Measurements from ENCODE around the gene COX6A2. TPM values are rescaled to one million over a fixed set of nuclear protein-coding genes. Genes with fewer than 3 reads are reported as not detected.

The COX6A2 gene
- total and polyA plus RNA-seq, 2 experiments from 2014 or later = not detected

DNA sequence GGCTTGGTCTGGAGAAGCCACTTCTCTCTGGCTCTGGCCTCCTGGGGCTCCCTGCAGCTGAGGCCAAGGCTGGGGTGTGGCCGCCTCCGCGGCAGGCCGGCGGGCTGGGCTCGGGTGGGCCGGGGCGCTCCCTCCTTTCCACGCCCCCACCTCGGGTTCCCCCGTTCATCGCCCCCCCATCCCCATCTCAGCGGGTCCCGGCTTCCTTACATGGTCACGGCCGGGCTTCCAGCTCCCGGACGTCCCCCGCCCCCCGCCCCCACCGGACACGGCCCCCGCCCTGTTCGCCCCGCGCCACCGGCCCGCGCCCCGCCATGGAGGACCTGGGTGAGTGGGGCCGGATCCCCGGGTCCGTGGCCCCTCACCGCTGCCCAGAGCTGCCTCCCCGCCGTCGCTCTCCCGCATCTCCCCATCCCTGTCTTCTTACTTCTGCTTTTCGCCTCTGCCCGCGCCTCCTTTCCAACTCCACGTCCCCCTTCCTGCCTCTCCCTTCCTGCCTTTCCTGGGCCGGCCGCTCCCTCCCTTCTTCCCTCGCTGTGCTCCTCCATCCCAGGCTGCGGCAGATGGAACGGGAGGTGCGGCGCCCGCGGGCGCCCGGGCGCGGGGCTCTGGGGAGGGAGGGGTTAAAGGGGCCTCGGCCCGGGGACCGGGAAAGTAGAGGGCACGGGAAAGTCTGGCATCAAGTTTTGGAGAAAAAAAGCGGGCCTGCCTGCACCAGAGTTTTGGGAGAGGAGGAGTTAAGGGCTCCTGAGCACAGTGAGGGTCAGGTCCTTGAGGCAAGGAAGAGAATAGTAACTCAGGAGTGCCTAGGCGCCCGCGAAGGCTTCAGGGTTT, 43.9 kb upstream of the COX6A2 start, which contains the start of gene TGFB1I1:
Gene TGFB1I1 (plus strand): TSS at position 278 of the 834 bp plus-strand sequence. CDS start 37 bp downstream, at position 315.
- in situ Hi-C loops (cut with MboI) = no loop called here
- no peaks in the 10 kb centered on the region for H3K9me3 ChIP-seq (ENCODE audit: low read depth)
- peak; percentile 85 for DNase-seq
- H3K4me2 ChIP-seq (ENCODE audit: unreplicated experiment) = peak within 1 kb of the TSS; percentile 90
- 1% methylated on average over 26 to 59 of the region's 63 CpGs for WGBS, 2 experiments (ENCODE audit: low coverage in 1 of 2, low lambda C conversion rate in 2 of 2, missing lambda C conversion rate in 2 of 2)
- no peaks in the 10 kb centered on the region for H3K27me3 ChIP-seq (replicated peaks; ENCODE audit: insufficient read depth)
- peaks cover 28% of the 10 kb centered on the region for H3F3A ChIP-seq (ENCODE audit: insufficient read depth)
- TF ChIP-seq EZH2phosphoT487 (IDR thresholded peaks at IDR 0.05; ENCODE audit: insufficient read depth, low read depth) (no peak), EZH2 (IDR thresholded peaks at IDR 0.05; ENCODE audit: insufficient read depth, poor library complexity, severe bottlenecking) (no peak)
- H3K36me3 ChIP-seq (ENCODE audit: low read depth) = peaks cover 20% of the 10 kb centered on the region
- peak within 1 kb of the TSS; percentile 88 for H3K27ac ChIP-seq
- H3K9me2 ChIP-seq (ENCODE audit: insufficient read depth) = no peaks in the 10 kb centered on the region
- peak within 1 kb of the TSS; percentile 90 for H3K9ac ChIP-seq
- peaks cover 6% of the 10 kb centered on the region; the same call in 1 of the 2 replicates for H3K4me1 ChIP-seq (ENCODE audit: insufficient read depth)
- H4K20me1 ChIP-seq (ENCODE audit: insufficient read depth) = no peaks in the 10 kb centered on the region
- peaks cover 30% of the 10 kb centered on the region for H3K79me2 ChIP-seq (ENCODE audit: insufficient read depth)
- H3K4me3 ChIP-seq = peak within 1 kb of the TSS; percentile 86
- H2AFZ ChIP-seq = peak within 1 kb of the TSS; percentile 79

GRCh38 chr16:31471241-31471874, 43.2 kb upstream of the COX6A2 start:
- no peak for TF ChIP-seq EZH2 (IDR thresholded peaks at IDR 0.05; ENCODE audit: insufficient read depth, poor library complexity, severe bottlenecking)
- no peak for TF ChIP-seq EZH2phosphoT487 (IDR thresholded peaks at IDR 0.05; ENCODE audit: insufficient read depth, low read depth)
- DNase-seq = peak; percentile 52
- Histone ChIP-seq H3K27me3 (replicated peaks; ENCODE audit: insufficient read depth) (no peaks in the 10 kb centered on the region), H2AFZ (peak overlapping the region; percentile 65), H3K4me2 (ENCODE audit: unreplicated experiment) (peak overlapping the region; percentile 90), H3K27ac (peak overlapping the region; percentile 88), H3K4me3 (peak overlapping the region; percentile 86), H4K20me1 (ENCODE audit: insufficient read depth) (no peaks in the 10 kb centered on the region), H3K9me3 (ENCODE audit: low read depth) (no peaks in the 10 kb centered on the region), H3K9ac (peak overlapping the region; percentile 90), H3K79me2 (ENCODE audit: insufficient read depth) (peaks cover 30% of the 10 kb centered on the region), H3F3A (ENCODE audit: insufficient read depth) (peaks cover 28% of the 10 kb centered on the region), H3K9me2 (ENCODE audit: insufficient read depth) (no peaks in the 10 kb centered on the region), H3K4me1 (ENCODE audit: insufficient read depth) (peaks cover 6% of the 10 kb centered on the region; the same call in 1 of the 2 replicates), H3K36me3 (ENCODE audit: low read depth) (peaks cover 20% of the 10 kb centered on the region)
- WGBS, 2 experiments (ENCODE audit: low coverage in 1 of 2, low lambda C conversion rate in 2 of 2, missing lambda C conversion rate in 2 of 2) = 11 to 12% methylated on average over 15 of the region's 15 CpGs
- in situ Hi-C loops (cut with MboI) = no loop called here

DNA sequence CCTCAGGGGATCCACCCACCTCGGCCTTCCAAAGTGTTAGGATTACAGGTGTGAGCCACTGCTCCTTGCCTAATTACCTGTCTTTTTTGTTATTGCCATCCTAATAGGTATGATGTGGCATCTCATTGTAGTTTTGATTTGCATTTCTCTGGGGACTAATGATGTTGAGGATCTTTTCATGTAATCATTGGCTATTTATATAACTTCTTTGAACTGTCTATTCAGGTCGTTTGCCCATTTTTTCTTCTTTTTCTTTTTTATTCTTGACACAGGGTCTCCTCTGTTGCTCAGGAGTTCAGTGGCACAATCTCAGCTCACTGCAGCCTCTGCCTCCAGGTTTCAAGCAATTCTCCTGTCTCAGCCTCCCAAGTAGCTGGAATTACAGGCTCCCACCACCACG, 42.5 kb upstream of the COX6A2 start:
- TF ChIP-seq EZH2phosphoT487 (IDR thresholded peaks at IDR 0.05; ENCODE audit: insufficient read depth, low read depth) = no peak
- TF ChIP-seq EZH2 (IDR thresholded peaks at IDR 0.05; ENCODE audit: insufficient read depth, poor library complexity, severe bottlenecking) = no peak
- peak overlapping the region; percentile 86 for H3K4me3 ChIP-seq
- no peaks in the 10 kb centered on the region for H3K27me3 ChIP-seq (replicated peaks; ENCODE audit: insufficient read depth)
- no peaks in the 10 kb centered on the region for H3K9me2 ChIP-seq (ENCODE audit: insufficient read depth)
- in situ Hi-C loops (cut with MboI) = no loop called here
- peak overlapping the region; percentile 90 for H3K9ac ChIP-seq
- H3F3A ChIP-seq (ENCODE audit: insufficient read depth) = peaks cover 28% of the 10 kb centered on the region
- H3K9me3 ChIP-seq (ENCODE audit: low read depth) = no peaks in the 10 kb centered on the region
- H3K79me2 ChIP-seq (ENCODE audit: insufficient read depth) = peaks cover 28% of the 10 kb centered on the region
- H3K27ac ChIP-seq = peak overlapping the region; percentile 88
- peaks cover 6% of the 10 kb centered on the region; the same call in 1 of the 2 replicates for H3K4me1 ChIP-seq (ENCODE audit: insufficient read depth)
- peak overlapping the region; percentile 90 for H3K4me2 ChIP-seq (ENCODE audit: unreplicated experiment)
- DNase-seq = no peak
- peaks cover 20% of the 10 kb centered on the region for H3K36me3 ChIP-seq (ENCODE audit: low read depth)
- H4K20me1 ChIP-seq (ENCODE audit: insufficient read depth) = no peaks in the 10 kb centered on the region
- H2AFZ ChIP-seq = peak overlapping the region; percentile 65
- 75 to 81% methylated on average over 3 of the region's 3 CpGs for WGBS, 2 experiments (ENCODE audit: low coverage in 1 of 2, low lambda C conversion rate in 2 of 2, missing lambda C conversion rate in 2 of 2)

DNA sequence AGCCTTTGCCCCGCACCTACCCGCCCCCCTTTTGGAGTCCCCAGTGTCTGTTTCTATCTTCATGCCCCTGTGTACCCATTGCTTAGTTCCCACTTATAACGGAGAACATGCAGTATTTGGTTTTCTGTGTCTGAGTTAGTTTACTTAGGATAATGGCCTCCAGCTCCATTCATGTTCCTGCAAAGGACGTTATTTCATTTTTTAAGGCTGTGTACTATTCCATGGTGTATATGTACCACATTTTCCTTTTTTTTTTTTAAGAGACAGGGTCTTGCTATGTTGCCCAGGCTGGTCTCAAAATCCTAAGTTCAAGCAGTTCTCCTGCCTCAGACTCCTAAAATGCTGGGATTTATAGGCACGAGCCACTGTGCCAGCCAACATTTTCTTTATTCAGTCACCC, 39.7 kb upstream of the COX6A2 start:
- Histone ChIP-seq H3K4me2 (ENCODE audit: unreplicated experiment) (no peak overlapping the region), H3K79me2 (ENCODE audit: insufficient read depth) (peaks cover 14% of the 10 kb centered on the region), H3K27me3 (replicated peaks; ENCODE audit: insufficient read depth) (no peaks in the 10 kb centered on the region), H3K4me1 (ENCODE audit: insufficient read depth) (peaks cover 6% of the 10 kb centered on the region; the same call in 1 of the 2 replicates), H2AFZ (no peak overlapping the region), H4K20me1 (ENCODE audit: insufficient read depth) (no peaks in the 10 kb centered on the region), H3K9me3 (ENCODE audit: low read depth) (no peaks in the 10 kb centered on the region), H3F3A (ENCODE audit: insufficient read depth) (peaks cover 15% of the 10 kb centered on the region; the same call in 1 of the 2 replicates), H3K4me3 (no peak overlapping the region), H3K27ac (no peak overlapping the region), H3K36me3 (ENCODE audit: low read depth) (no peaks in the 10 kb centered on the region), H3K9me2 (ENCODE audit: insufficient read depth) (no peaks in the 10 kb centered on the region), H3K9ac (no peak overlapping the region)
- 72 to 77% methylated on average over 5 of the region's 5 CpGs for WGBS, 2 experiments (ENCODE audit: low coverage in 1 of 2, low lambda C conversion rate in 2 of 2, missing lambda C conversion rate in 2 of 2)
- no peak for DNase-seq
- TF ChIP-seq EZH2phosphoT487 (IDR thresholded peaks at IDR 0.05; ENCODE audit: insufficient read depth, low read depth) = no peak
- no peak for TF ChIP-seq EZH2 (IDR thresholded peaks at IDR 0.05; ENCODE audit: insufficient read depth, poor library complexity, severe bottlenecking)
- in situ Hi-C loops (cut with MboI) = no loop called here

All from GM23248 (cell line).